ENCODE measurements around the gene IL1RL1.

DNA sequence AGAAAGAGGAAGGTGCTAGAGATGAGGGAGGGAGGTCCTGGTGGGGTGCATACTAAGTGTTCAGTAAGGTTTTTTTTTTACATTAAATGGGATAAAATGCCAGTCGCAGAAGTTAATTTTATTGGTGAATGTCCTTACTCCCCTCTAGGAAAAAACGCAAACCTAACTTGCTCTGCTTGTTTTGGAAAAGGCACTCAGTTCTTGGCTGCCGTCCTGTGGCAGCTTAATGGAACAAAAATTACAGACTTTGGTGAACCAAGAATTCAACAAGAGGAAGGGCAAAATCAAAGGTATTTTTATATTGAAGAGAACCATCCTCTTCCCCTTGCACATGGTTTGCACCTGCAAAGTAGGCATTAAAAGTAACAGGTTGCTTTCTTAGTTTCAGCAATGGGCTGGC is 31.5 kb downstream of the IL1RL1 start:
- no peak for TF ChIP-seq POLR2AphosphoS5 (IDR thresholded peaks at IDR 0.05; ENCODE audit: borderline replicate concordance, low read depth, low read length)
- TF ChIP-seq EZH2 (IDR thresholded peaks at IDR 0.05) = no peak
